Stimulated activated CD4-positive, alpha-beta T cell treated with anti-CD3 and anti-CD28 coated beads, Interleukin-15, amount 100 ng/mL, for 48 hours (primary cell): ENCODE data around the gene BCLAF3.

ENCODE experiments used
- DNase-seq, 2 donors: peaks; one replicate each; pipeline ENCODE4 v3.0.0-alpha.2; 2020; ENCODE audit warnings: low read depth in 2 of 2

BCLAF3 gene

DNA sequence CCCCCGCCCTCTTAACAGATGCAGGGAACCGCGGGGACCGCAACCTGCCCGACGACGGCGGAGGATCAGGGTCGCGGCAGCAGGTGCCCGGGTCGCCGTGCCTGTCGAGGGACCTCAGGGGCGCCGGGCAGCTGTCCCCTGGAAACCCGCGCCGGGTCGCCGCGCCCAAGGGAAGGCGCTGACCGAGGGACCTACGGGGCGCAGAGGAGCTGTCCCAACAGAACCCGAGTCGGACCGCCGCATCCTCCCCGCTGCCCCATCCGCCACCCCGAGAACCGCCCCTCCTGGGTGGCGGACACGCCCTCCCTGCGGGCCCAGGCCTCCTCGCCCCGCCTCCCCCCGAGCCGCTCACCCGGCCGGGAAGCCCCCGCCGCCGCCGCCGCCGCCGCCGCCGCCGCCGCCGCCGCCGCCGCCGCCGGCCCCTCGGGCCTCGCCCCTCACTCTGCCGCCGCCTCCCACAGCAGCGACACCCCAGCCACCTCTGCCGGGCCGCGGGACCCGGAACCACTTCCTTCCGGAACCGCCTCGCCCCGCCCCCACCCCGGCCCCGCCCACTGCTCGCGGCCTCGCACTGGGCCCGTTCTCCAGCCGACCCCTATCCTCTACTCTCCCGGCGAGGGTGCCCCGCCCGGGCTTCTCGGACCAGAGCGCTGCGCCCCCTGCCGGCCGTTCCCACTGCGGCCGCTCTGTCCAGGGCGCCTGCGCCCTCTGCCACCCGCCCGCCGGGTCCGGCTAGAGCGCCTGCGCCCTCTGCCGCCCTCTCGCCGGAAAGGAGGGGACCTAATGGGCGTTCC lies at the start of gene BCLAF3:
BCLAF3 (minus strand) TSS at position 506 of the 794 bp plus-strand sequence. CDS start 20,797 bp downstream, outside the sequence.
- DNase-seq, result peak; percentile 73 to 83

GRCh38 chrX:20038966-20039365 lies 48.1 kb upstream of the BCLAF3 start:
- DNase-seq, result no peak

DNA sequence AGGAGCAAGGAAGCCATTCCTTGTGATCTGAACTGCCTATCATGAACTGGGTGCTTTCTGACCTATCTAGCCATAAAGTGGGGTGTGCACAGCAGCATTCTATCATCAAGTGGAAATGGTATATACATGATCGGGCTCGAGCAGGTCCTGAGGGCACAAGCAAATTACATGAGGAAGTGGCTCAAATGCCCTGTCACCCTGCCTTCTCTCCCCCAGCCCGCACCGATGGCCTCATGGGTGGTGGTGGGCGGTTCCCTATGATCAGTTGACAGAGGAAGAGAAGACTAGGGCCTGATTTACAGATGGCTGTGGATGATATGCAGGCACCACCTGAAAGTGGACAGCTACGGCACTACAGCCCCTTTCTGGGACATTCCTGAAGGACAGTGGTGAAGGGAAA lies 46.3 kb upstream of the BCLAF3 start:
- DNase-seq, result no peak

DNA sequence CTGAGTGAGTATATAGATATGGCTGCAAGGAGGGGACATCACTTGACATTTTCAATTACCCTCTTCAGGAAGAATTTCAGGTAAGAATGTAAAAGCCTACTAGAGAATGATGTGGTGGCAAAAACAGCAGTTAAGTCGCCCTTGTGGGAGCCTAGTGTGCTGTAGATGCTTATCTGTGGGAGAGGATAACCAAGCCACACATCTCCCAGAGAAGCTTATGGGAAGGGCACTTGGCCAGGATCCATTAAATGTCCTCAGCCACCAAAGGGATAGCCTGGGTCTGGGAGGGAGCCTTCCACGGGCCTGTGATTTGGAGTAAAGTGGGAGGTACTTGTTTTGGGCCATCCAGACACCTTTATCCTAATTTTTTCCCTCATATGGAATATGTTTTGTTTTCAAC lies 41.3 kb upstream of the BCLAF3 start:
- DNase-seq, result no peak

- no peak for DNase-seq
Measured at GRCh38 chrX:20029728-20030127, 38.9 kb upstream of the BCLAF3 start.

DNA sequence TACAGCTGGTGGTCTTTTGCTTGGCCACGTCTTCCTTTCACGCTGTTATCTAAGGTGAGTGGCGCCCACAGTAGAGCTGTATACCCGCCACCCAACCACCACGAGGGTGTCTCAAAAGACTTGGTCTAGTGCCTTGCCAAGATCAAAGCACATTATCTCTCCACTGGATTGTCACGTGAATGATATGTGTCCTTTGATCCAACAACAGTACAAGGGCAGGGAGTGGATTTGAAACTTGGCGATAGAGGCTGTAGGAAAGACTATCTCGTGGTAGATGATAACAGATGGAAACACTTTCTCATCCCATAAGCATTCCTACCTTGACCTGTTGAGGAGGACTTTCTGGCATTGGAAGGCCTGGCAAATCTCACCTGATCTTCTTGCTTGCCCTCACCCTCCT lies 37.7 kb upstream of the BCLAF3 start:
- no peak for DNase-seq

DNA sequence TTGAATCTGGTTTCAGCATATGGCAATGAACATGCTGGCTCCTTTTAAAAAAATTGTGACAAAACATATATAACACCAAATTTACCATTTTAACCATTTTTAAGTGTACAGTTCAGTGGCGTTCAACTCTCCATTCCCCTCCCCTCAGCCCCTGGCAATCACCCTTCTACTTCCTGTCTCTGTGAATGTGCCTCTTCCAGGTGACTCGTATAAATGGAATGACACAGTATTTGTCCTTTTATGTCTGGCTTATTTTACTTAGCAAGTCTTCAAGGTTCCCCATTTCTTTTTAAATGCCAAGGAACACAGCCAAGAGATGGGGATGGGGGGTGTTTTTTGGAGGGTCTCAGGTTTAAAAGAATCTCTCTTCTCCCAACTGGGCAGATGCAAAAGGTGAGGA lies 35.4 kb upstream of the BCLAF3 start:
- no peak for DNase-seq

GRCh38 chrX:20019672-20020365 lies 29.0 kb upstream of the BCLAF3 start:
- DNase-seq, result no peak

- no peak for DNase-seq
Measured at GRCh38 chrX:20016616-20016945, 25.7 kb upstream of the BCLAF3 start.

GRCh38 chrX:20015945-20016615 lies 25.2 kb upstream of the BCLAF3 start:
- DNase-seq, result no peak

- no peak for DNase-seq
Measured at GRCh38 chrX:20015422-20015821, 24.6 kb upstream of the BCLAF3 start.

DNA sequence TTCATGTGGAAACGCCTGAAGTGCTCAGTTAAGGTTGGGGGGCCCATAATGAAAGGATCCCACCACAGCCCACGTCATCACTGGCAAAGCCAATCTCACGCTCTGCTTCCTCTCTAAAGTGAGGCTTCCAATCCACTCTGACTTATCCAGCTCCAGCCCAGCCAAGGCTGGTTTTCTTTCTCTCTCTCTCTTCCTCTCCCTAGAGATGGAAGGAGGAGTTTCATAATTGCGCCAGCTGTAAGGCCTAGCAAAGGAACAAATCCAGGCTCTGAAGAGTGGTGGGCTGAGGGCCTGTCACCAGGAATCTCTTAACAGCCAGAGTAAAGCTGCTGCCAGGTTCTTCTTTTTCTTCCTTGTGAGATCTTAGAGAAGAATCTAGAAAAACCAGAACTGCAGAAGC lies 20.7 kb upstream of the BCLAF3 start:
- DNase-seq, result no peak

GRCh38 chrX:20007962-20008622 lies 17.2 kb upstream of the BCLAF3 start:
- no peak for DNase-seq

- DNase-seq, result no peak
Measured at GRCh38 chrX:20005883-20006282, 15.0 kb upstream of the BCLAF3 start.

DNA sequence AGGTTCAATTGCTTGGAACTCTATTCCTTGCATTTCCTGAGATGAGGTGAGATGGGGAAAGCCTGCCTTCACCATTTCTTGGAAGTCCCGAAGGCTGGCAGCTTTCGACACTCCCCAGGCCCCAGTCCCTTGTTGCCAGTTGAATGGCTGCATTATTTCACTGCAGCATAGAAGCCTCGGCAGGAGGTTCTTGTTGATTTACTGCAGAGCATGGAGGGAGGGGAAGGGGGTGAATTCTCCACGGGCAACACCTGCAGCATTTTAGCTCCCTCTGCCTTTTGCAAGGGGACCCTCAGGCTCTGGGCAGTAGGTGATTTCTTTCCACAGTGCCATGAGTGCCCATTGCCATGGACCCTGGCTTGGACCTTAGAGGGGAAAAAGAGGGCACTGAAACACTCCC lies 10.7 kb upstream of the BCLAF3 start:
- no peak for DNase-seq

DNA sequence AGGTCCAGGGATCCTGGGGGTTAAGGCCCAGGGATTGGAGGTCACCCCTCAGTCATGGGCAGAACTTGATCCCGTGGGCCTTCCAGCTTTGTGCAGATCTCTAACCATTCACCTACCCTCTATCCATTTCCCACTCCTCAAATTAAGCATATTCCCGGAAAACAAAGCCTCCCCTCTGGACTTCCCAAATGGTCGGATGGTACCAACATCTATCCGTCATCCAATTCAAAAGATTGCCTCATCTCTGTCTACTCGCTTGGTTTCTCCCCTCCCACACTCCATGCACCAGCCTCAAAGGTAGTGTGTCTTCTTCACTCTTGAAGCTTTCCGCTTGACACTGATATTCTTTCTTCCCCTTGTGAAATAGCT lies 473 bp upstream of the BCLAF3 start:
- no peak for DNase-seq

GRCh38 chrX:19990151-19990555 lies 708 bp downstream of the BCLAF3 start:
- DNase-seq, result no peak

DNA sequence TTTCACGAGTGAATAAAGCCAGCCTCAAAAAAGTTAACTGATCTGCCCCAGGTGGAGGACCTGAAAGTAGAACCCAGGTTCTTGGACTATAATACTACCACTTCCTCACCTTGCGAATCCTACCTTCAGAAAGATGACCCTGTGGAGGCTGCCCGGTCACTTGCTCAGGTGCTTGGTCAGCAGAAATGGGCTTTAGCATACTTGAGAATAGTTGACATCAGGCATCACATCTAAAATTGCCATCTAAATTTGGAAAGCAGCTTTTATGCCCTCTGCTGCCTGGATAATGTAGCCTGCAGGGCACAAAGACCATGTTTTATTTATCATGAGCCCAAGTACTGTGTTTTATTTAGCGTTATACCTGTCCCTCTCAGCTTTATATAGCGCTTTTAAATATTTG lies 3.0 kb downstream of the BCLAF3 start:
- DNase-seq, result no peak

GRCh38 chrX:19986531-19986930 lies 4.3 kb downstream of the BCLAF3 start:
- DNase-seq, result no peak

GRCh38 chrX:19981947-19982346 lies 8.9 kb downstream of the BCLAF3 start:
- DNase-seq, result no peak

- no peak for DNase-seq
Measured at GRCh38 chrX:19975845-19976244, 15.0 kb downstream of the BCLAF3 start.

DNA sequence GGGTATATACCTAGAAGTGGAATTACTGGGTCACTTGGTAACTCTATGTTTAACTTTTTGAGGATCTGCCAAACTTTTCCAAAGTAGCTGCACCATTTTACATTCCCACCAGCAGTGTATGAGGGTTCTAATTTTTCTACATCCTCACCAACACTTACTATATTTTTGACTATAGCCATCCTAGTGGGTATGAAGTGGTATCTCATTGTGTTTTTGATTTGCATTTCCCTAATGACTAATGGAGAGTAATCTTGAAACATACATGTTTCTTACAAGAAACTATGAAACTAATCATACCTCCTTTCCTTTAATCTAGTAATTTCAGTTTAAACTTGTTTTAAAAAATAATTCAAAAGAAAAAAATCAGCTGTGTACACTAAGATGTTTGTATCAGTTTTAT lies 17.9 kb downstream of the BCLAF3 start:
- no peak for DNase-seq
